ENCODE data around the gene EXD3.
"Not testable (repeated sequence)": the region's sequence is repeated elsewhere in the genome, so short reads cannot be mapped to it uniquely, and the experiment has no call there.

EXD3 gene

DNA sequence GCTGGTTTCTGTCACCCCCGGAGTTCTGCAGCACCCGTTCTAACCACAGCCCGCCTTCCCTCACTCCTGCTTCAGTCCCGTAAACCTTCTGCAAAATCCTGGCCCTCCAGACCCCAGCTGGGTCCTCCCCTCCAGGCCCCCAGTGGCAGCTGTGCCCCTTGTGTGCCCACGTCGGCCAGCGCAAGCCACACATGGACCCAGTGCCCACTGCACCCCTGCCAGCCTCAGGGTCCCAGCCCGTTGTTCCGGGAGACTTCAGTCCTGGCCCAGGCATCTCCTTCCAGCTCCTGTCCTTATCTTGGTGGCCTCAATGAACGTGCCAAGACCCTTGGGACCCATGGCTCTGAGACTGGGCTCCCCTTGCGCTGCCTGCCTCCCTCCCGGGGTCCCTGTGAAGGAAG lies 43.2 kb downstream of the EXD3 start:
- no peak for DNase-seq (ENCODE audit: low spot score)

DNA sequence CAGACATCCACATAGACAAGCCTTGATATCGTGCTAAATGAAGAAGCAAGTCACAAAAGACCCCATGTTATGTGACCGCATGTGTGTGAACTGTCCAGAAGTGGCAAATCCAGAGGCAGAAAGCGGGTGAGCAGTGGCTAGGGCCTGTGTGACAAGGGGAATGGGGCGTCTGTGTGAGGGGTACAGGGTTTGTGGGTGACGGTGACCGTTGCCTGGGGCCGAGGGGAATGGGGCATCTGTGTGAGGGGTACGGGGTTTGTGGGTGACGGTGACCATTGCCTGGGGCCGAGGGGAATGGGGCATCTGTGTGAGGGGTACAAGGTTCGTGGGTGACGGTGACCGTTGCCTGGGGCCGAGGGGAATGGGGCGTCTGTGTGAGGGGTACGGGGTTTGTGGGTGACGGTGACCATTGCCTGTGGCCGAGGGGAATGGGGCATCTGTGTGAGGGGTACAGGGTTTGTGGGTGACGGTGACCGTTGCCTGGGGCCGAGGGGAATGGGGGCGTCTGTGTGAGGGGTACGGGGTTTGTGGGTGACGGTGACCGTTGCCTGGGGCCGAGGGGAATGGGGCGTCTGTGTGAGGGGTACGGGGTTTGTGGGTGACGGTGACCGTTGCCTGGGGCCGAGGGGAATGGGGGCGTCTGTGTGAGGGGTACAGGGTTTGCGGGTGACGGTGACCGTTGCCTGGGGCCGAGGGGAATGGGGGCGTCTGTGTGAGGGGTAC lies 44.1 kb downstream of the EXD3 start:
- not testable (repeated sequence) for DNase-seq (ENCODE audit: low spot score)

DNA sequence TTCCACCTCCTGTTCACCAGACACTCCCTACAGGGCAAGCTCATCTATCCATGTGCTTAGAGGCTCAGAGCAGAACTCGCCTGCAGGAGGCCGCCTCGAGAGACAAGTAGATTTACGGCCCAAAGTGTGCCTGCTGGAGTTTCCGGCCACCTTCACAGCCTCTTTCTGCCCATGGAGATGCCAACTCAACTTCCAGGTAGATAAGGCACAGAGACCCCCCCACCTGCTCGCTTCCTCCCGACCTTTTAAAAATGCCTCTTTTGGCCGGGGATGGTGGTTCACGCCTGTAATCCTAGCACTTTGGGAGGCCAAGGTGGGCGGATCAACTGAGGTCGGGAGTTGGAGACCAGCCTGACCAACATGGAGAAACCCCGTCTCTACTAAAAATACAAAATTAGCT lies 46.6 kb downstream of the EXD3 start:
- no peak for DNase-seq (ENCODE audit: low spot score)

DNA sequence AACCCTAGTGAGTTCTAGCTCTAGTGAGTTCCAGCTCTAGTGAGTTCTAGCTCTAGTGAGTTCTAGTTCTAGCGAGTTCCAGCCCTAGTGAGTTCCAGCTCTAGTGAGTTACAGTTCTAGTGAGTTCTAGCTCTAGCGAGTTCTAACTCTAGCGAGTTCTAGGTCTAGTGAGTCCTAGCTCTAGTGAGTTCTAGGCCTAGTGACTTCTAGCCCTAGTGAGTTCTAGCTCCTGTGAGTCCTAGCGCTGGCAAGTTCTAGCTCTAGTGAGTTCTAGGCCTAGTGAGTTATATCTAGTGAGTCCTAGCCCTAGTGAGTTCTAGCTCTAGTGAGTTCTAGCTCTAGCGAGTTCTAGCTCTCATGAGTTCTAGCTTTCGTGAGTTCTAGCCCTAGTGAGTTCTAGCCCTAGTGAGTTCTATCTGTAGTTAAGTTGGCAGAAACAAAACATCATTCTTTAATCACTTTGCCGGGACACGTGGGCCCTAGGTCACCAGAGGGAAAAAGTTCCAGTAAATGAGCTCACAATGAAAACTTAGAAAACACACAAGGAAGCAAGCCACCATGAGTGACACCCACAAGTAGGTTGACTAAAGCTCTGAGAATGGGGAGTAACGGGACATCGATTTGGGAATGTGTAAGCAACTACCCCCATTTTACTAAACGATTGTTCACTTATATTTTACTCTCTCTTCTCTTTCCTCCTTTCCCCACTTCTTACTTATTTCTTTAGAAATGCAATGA lies 47.5 kb downstream of the EXD3 start:
- no peak for DNase-seq (ENCODE audit: low spot score)

DNA sequence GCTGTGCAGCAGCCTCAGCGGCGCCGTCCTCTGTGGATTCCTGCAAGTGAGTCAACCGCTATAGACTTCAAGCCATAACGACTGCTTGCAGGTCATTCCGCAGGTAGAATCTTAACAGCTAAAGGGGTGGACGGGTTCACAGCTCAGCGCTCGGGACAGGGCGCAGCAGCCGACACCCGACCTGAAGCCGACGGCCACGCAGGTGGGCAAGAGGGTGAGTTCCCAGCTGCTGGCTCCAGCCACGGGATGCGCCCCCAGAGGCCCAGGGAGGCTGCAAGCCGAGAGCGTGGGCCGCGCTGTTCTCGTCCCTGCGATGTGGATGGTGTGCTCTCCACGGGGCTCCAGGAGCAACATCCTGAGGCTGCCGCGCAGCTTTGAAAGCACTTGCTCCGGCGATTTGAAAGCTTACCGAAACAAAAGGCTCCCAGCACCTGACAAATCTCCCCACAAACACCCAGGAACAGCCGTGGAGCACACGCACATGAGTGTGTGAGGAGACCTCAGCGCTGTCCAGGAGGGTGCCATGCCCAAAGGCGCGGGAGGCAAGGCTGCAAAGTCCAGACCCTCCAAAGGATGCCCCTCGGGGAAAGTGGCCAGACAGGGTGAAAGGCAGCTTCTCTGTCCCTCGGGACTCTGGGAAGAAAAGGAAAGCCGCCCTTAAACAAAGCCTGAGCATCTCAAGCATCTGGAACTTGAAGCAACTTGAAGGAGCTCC lies 48.7 kb downstream of the EXD3 start:
- no peak for DNase-seq (ENCODE audit: low spot score)

DNA sequence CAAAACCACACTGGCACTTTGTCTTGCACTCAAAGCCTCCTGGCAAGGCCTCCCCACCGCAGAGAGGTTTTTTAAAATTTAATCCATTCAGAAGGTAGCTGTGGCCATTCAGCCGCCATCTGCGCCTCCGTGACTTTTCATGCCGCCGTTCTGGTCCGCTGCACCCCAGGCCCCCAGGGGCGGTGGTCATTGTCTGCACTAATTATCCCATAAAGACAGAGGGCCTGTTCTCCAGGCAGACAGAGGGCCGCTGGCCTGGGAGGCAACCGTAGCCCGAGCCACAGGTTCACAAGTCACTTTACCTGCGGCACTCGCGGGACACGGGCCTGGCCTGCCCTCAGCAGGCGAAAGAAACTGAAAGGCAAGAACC lies 49.4 kb downstream of the EXD3 start:
- no peak for DNase-seq (ENCODE audit: low spot score)

DNA sequence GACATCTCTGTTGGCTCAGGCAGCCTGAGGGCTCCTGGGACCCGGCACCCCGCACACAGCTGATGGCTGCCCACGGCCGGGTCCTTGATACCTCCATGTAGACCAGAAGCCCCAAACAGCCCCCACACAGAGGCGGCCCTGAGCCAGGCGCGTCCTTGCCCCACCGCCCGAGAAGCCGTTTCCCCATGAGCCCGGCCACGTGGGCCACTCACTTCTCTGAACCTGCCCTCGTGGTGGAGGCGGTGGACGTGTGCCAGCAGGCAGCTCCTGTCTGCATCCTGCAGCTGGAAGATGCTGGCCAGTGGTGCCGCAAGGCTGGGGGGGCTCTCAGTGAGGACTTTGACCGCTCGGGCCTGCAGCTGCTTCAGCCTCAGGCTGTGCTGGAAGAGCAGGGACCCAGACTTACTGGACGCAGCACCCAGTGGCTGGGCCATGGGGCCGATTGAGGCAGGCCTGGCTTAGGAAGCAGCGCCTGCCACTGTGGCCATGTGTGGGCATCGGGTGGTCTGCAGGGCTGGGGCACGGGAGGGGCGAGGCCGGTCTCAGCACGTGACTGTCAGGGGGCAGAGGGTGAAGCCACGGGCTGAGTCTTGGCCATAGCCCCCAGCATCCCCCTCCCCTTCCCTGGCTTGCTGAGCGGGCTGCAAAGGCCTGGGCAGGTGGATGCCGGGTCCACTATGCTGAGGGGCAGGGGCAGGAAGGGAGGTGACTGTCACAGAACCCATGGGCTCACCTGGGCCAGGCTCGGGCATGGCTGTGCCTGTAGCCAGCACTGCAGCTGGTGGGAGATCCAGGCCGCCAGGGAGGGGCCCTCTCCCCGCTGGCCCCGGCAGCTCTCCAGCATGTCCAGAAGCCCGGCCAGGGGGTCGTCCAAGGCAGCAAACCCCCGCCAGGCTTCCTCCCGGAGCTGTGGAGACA lies 50.0 kb downstream of the EXD3 start:
- DNase-seq (ENCODE audit: low spot score) = no peak

DNA sequence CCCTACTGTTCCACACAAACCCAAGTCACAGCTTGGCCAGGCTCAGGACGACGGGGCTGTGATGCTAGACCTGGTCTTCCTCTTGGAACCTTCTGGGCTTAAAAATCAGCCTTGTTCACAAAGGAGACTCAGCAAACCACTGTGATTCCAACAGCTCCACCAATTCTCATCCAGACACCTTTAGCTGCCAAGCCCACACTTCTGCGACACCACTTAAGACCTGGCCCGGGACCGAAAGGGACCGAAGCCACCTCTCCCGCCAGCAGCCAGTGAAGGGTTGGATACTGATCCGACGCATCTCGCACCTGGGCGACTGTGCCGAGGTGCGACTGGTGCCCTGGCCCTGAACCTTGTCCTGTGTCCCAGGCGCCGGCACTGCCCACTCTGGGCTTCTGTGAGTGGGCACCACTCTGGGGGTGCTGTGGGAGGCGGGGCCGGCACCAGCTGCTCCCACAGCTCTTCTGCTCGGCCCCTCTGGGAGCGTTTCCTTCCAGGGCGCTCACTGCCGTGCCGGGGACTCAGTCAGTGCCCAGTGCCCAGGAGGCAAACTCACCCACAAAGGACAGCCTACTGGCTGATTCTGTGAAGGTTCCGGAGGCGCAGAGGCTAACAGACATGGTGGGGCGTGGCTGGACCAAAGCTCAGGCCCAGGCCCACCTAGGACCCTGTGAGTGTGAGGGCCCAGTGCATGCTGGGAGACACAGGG lies 50.9 kb downstream of the EXD3 start:
- no peak for DNase-seq (ENCODE audit: low spot score)

DNA sequence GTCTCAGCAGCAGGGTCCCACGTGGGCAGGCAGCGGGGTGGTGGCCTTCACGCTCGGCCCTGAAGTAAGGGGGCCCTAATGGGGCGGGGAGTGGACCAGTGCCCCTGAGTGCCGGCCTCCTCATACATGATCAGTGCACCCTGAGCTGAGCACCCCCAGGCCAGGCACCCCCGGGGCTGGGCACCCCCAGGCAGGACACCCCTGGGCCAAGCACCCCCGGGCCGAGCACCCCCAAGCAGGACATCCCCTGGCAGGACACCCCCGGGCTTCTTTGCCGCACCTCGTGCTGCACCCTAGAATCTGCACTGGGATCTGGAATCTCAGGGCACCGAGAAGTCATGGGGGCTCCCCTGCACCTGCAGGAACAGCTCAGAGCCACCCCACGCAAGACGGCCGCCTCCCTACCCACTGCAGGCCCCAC lies 51.4 kb downstream of the EXD3 start:
- DNase-seq (ENCODE audit: low spot score) = no peak

DNA sequence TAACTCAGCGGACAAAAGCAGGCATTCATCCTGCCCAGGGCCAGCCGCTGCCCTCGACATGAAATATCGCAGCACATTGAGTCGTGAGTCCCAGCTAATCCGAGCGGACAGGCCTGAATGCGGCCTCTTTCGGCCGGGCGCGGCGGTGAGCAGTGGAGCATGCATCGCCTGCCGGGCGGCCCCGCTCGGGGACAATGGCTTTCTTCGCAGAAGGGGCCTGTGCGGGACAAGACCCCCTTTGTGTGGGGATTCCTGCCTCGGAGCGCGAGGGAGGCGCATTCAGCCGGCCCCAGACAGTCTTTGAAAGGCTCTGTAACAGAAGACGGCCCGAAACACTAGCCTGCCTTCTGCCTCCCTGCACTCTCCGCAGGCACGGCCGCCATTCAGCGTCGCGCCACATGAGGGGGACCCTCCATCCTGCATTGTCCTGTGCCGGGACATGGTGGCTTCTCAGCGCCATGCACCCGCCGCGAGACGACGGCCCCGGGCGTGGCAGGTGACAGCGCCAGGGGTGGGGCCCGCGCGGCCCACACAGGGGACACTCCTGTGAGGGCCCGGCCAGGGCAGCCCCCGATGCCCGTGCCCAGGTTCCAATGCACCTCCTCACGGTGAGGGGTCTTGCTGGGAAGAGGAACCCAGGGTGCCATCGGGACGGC lies 52.0 kb downstream of the EXD3 start:
- no peak for DNase-seq (ENCODE audit: low spot score)

DNA sequence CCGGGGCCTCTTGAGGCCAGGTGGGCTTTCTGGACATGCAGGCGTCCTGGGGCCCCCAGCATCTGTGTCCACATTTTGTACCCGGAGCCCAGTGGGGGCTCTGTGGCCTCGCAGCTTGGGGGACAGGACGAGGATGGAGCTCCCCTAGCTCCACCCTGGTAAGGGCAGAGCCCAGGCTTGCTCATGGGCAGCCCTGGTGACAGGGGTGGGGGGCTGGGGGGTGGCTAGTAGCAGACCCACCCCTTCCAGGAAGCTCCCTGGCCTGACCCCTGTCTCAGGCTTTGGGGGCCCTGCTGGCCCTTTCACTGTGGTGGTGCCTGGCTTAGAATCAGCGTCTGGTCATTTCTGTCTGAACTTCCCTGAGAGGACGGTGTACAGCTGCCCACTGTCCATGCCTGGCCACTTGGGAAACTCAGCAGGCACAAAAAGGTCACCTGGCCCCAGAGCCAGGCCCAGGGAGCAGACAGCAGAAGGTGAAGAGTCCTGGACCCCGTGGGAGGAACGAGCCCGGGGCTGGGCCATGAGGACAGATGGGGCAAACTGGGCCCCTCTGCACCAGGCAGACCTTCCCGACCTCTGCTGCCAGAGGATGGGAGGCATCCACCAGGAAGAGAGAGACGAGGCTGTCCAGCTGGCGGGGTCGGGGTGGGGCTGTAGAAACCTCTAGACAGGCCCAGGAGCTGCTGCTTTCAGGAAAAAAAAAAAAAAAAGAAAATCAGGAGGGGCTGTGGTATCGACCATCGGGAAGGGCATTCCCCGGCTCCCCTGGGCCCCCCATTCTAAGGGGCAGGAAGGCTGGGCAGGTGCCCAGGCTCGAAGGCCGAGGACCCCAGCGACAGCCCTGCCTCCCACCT lies 52.8 kb downstream of the EXD3 start:
- no peak for DNase-seq (ENCODE audit: low spot score)

DNA sequence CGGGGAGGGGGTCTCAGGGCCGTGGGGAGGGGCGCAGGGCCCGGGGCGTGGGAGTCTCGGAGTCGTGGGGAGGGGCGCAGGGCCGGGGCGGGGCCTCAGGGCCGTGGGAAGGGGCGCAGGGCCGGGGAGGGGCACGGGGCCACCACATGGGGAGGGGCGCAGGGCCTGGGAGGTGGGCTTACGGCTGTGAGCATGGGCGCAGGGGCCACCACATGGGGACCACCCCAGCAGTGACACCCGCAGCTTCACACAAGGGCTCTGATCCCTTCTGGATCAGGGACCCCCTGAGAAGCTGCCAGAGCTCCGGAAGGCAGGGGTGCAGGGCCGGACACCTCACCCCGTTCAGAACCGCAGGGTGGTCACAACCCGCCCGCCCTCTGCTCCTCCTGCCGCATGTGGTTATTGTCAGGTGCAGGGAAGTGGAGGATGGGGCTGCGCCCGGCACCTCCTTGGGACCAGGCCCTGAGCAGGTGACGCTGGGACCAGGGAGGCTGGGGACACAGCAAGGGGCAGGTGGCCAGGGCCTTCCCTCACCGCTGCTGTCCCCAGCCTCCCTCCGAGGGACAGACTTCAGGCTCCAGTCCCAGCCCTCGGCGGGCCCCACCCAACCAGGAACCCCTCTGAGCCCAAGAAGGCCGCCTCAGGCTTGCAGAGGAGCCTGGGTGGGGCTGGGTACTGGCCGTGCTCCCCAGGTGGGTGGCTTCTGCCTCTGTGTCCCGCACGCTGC lies 53.7 kb downstream of the EXD3 start:
- no peak for DNase-seq (ENCODE audit: low spot score)

DNA sequence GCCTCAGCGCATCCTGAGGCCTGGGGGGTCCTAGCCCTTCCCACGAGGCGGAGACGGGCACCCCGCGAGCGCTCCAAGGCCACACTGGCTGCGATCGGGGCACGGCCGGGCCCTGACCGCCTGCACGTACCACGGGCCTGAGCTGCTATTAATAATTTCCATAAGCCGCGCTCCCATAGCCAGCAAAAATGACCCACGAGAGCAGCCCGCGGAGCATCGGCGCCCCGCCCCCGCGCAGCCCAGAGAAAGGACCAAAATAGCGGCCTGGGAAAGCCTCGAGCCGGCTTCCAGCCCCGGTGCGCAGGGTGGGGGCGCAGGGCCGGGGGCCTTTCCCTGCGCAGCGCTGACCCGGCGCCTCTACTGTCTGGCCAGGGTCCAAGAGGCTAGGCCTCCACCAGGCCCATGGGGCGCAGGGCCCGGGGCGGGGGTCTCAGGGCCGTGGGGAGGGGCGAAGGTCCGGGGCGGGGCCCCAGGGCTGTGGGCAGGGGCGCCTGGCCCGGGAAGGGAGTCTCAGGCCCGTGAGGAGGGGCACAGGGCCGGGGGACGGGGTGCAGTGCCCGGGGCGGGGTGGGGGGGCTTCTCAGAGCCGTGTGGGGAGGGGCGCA lies 54.4 kb downstream of the EXD3 start:
- no peak for DNase-seq (ENCODE audit: low spot score)

DNA sequence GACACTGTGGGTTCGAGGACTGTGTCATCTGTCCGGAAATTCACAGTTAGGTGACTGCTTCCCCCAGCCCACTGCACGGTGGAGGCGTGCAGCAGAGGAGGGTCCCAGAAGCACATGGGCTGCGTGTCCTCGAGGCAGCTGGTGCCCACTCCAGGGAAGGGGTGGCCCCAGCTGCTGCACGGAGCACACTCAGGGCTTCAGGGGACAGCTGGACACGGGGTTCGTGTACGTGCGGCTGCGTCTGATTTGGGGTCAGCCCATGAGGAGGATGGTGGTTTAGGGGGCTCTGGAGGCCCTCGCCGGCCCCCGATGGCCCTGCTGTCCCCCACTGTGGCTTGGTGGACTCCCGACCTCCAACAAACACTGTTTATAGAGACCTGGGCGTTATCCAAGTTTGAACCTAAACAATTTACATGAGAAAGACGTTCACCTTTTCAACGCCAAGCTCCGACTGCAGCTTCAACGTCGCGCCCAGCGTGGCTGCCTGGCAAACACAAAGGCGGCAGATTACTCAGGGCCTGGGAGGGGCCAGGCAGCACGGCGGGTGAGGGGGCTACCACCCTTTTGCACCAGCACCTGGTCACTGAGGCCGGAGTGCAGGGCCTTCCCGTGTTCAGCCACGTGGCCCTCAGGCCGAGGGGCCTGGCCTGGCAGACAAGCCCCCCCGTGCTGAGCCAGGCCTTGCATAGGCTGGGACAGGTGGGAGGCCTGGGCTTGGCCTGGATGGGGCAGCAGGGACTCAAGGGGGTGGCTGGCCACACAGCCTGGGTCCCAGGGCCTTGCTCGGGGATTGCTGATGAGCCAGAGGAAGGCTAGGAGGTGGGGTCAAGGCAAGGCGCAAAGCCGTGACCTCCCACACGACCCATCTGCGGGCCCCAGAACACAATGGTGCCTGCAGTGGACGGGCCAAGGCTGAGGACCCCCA lies 55.2 kb downstream of the EXD3 start:
- DNase-seq (ENCODE audit: low spot score) = no peak

DNA sequence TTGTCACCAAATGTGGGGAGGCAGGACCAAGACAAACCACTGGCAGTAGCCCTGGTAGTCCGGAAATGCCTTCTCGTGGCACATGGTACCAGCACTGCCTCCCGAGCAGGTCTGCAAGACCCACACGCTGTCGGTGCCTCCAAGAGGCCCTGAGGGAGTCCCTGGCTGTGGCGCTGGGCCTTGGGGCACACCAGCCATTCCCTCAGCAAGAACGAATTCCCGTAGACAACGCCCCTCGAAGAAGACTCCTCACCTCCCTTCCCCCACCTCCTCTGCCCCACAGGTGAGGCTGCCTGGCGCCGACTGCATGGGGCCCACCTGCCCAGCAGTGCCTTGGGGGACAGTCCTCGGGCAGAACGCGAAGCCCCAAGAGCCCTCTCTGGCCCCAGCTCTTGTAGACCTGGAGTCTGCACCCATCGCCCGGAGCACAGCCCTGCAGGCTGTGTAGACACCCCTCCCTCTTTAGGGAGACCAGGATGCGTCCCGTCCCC lies 56.0 kb downstream of the EXD3 start:
- no peak for DNase-seq (ENCODE audit: low spot score)

DNA sequence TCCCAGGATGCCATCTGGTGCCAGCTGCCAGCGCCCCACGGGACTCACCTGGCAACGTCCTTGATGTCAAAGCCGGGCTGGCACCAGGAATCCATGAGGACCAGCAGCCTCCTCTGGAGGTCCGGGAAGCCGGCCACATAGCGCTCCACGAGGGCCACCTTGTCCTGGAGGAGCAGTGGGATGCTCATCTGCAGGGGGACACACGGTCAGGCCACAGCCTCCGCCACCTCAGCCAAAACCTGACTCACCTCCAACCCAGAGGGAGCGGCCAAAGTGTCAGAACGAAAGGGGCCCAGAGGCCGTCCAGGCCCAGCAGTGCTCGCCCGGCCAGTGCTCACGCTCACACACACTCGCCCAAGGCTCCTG lies 56.5 kb downstream of the EXD3 start:
- DNase-seq (ENCODE audit: low spot score) = no peak

DNA sequence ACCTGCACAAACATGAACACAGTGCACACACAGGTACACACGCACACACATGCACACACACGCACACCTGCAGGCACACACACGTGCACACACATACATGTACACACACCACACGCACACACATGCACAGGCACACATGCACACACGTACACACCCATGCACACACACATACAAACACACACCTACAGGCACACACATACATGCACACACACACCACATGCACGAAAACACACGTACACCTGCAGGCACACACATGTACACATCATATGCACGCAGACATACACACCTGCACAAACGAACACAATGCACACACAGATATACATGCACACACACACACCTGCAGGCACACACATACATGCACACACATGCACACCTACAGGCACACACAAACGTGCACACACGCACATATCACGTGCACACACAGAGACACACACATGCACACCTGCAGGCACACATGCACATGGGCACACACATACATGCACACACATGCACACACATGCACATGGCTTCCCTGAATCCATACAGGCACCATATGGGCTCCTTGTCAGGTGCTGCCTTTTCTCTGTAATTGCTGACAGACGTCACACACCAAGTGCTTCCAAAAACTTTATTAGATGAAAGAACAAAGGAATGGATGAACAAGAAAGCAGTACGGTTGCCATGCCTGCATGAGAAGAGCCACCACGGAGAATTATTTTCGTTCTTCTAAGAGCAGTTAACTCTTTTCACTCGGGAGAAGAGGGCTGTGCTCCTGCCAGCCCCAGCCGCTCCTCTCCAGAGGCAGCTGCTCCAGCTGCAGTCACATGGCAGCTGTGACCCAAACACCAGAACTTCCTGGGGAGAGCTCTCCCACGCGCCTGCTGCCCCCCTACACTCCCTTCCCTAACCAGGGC lies 57.2 kb downstream of the EXD3 start:
- no peak for DNase-seq (ENCODE audit: low spot score)

Data from D341Med (cell line).